Fibroblast of gingiva (primary cell): ENCODE measurements around the gene MMS19.

Experiments used
- DNase-seq: peaks from one replicate; pipeline ENCODE4 v3.0.0-alpha.2; 2011; ENCODE audit warnings: low read depth

MMS19 gene

DNA sequence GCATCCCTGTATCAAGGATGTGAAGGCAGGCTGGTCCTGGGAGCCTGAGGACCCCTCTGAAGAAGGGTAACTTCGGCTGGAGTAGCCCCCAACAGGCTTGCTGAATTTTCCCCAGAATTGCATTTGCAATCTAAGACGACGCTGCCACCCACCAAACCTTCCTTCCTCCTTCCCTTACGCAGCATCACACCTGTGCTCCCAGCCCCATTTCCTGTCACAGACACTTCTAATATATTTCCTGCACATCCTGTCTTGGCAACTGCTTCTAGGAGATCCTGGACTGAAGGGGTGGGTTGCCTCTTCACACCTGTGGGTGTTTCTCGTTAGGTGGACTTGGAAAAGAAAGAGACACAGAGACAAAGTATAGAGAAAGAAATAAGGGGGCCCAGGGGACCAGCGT lies 81.7 kb downstream of the MMS19 start:
- no peak for DNase-seq

DNA sequence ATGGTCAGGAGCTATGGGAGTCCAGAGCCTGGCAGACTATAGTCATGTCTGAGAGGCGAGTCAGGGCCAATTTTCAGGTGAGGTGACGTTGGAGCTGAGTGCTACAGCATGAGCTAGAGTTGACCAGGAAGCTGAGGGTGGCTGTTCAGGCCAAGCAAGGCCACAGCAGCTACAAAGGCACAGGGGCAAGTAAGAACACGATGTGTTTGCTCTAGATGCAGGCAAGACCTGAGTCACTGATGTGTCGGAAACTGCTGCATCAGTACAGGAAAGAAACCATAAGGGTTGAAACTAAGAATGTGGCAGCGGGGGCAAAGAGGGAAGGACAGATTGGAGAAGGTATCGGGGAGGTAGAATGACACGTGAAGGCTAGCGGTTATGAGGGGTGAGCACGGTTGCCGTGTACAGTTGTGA lies 85.3 kb downstream of the MMS19 start:
- DNase-seq: no peak

DNA sequence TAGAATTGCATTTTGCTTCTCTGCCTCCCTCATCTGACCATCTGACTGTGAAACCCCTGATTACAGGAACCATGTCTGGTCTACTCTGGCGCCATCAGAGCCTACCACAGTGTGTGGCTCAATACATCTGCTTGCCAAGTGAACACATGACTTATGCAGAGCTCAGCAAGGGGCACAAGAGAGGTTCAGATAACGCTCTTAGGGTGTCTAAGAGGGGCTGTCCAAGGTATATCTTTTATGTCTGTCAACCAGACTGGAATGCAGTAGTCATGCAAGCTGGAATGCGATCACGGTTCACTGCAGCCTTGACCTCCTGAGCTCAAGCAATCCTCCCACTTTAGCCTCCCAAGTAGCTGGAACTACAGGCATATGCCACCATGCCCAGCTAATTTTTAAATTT lies 86.8 kb downstream of the MMS19 start:
- DNase-seq: peak; percentile 4

DNA sequence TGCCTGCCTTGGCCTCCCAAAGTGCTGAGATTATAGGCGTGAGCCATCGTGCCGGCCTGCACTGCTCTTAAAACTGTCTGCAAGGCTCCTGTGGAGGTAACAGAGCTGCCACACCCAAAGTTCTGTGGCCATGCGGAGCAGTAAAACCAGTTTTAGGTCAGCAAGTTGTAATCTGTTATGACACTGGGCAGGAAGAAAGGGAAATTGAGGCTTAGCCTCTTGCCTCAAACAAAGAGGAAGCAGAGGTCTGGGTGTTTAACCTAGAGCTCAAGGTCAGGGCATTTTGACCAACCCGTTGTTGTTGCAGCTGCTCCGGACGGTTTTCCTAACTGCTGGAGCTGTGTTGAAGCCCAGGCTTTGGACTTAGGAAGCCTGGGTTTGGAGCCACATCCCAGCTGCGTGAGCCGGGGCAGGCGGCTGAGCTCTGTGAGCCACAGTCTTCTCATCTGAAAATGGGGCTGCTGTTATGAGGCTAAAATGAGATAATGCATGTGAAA lies 89.7 kb downstream of the MMS19 start:
- DNase-seq: no peak
